Measurements from ENCODE around the gene GPR21.

GPR21 gene, protein sequence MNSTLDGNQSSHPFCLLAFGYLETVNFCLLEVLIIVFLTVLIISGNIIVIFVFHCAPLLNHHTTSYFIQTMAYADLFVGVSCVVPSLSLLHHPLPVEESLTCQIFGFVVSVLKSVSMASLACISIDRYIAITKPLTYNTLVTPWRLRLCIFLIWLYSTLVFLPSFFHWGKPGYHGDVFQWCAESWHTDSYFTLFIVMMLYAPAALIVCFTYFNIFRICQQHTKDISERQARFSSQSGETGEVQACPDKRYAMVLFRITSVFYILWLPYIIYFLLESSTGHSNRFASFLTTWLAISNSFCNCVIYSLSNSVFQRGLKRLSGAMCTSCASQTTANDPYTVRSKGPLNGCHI

DNA sequence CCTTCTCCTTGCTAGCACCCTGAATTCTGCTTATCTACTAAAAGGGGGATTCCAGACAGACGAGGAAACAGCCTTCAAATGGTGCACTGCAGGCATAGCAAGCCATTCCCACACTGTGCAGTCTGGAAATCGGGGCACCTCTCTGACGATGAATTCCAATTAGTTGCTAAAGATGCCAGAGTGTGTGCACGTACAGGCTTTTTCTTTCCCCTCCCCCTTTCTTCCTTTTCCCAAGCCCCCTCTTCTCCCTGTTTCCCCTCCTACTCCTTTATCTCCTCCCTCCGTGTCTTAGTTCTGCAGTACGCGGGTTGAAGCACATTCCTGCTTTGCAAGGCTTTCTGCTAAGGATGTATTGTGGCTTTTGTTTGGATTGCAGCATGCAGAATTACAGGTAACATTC is at the start of gene GPR21:
Gene GPR21, plus strand, starts transcription at position 316 of the 400 bp plus-strand sequence. CDS start 900 bp downstream, outside the sequence.
- no peak for DNase-seq

DNA sequence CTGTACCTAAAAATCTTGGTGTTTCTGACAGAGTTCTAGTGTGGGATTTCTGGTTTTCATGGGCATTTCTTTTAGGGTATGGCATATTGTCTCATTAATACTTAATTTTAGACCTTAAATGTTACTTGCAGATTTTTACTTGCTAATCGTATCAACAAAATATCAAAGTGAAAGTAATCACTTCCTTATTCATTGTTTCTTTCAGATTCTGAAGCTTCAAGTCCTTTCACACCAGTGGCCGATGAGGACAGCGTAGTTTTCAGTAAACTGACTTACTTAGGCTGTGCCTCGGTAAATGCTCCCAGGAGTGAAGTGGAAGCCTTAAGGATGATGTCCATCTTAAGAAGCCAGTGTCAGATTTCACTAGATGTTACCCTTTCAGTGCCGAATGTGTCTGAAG is 47.5 kb upstream of the GPR21 start:
- DNase-seq = no peak

DNA sequence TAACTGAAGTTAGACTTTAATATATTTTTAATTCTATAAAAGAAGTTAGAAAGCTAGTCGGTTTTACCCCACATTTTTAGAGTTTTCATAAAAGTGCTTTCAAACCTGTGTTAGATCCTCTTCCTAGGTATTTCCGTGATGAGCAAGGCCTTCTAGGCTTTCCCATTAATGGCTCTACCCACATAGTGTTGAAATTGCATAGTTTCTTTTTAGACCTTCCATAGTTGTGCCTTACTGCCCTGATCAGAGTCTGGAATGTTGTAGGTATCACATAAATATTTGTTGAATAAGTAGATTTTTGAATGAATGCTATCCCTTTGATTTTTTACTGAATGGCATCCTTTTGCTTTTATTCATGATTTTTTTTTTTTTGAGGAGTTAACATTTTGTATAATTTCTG is 45.3 kb upstream of the GPR21 start:
- no peak for DNase-seq

DNA sequence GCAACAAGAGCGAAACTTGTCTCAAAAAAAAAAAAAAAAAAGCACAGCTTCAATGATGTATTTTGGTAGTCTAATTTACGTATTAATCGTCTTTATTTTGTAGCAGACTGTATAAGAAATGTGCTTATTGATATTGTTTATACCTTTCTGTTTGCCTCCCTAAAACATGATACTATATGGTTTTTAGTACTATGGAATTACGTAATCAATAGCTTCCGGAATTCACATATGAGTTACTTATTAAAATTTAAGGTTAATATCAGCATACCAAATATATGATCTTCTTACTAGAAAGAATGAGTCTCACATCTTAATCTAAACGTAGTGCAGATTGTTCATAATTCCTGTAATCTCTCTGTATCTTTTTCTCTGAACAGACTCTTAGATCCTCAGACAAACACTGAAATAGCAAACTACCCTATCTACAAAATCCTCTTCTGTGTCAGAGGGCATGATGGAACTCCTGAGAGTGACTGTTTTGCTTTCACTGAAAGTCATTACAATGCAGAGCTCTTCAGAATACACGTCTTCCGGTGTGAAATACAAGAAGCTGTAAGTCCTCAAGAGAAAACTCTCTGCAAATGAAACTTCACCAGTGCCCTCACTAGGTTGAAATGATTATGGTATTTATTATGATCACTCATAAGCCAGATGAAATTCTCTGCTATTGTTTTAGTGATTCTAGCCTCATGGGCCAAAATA is 44.4 kb upstream of the GPR21 start:
- no peak for DNase-seq

DNA sequence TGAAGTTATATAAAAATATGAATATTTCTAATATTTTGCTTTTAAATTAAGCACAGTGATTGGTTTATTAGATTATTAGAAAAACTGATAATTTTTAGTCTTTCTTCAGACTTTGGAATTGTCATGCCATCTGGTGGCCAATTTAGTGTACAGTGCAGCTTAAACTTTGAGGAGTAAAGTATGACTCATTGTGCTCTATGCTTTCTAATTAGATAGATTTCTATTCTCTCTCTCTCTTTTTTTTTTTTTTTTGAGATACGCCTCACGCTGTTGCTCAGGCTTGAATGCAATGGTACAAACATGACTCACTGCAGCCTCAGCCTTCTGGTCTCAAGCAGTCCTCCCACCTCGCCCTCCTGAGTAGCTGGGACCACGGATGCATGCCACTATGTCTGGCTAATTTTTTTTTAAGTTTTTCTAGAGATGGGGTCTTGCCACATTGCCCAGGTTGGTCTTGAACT is 42.1 kb upstream of the GPR21 start:
- peak; percentile 79 for DNase-seq

DNA sequence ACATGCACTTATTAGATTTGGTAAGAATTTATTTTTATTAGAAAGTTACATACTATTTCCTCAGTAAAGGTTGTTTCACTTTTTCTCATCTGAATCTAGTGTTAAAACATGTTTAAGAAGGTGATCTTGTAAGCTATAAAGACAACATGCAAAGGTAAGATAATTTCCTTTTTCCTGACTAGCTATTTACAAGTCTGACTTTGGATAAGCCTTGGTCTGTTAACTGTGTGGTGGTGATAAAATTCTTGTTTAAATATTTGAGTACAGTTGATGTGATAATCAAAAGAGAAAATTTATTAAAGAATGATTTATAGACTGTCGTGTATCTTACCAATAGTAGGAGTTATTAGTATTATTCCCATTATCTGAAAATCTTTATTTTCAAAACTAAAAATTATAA is 36.9 kb upstream of the GPR21 start:
- peak; percentile 57 for DNase-seq

DNA sequence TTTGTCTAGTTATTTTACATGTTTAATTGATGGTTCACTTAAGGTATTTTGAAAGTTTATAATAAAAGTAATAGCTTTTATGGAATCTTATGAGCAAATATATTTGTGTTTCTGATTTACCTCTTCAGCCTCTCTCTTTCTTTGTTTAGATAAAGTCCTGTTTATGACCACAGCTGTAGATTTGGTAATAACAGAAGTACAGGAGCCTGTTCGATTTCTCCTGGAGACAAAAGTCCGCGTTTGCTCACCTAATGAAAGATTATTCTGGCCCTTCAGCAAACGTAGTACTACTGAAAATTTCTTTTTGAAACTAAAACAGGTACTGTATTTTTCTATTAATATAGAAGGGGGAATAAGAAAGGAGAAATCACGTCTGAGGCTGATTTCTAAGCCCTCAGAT is 35.0 kb upstream of the GPR21 start:
- DNase-seq = no peak

DNA sequence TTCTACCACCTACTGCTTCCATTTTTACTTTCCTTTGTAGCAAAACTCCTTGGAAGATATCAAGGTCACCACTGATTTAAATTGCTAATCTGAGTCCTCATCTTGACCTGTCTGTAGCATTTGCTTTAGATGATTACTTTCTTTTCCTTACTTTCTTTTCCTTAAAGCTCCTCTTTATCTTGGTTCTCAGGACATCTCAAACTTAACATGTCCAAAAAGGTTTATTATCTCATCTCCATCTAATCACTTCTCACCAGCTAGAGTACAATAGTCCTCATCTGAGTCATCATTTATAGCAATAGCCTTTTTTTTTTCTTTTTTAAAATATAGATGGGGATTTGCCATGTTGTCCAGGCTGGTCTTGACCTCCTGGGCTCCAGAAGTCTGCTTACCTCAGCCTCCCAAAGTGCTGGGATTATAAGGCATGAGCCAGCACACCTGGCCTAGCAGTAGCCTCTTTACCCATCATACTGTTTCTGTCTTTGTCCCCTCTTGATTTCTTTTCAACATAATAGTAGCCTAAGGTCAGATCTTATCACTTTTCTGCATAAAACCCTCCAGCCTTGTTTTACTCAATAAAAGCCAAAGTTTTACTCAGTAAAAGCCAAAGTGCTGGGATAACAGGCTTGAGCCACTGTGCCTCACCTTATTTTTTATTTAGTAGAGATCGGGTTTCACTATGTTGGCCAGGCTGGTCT is 32.9 kb upstream of the GPR21 start:
- no peak for DNase-seq

DNA sequence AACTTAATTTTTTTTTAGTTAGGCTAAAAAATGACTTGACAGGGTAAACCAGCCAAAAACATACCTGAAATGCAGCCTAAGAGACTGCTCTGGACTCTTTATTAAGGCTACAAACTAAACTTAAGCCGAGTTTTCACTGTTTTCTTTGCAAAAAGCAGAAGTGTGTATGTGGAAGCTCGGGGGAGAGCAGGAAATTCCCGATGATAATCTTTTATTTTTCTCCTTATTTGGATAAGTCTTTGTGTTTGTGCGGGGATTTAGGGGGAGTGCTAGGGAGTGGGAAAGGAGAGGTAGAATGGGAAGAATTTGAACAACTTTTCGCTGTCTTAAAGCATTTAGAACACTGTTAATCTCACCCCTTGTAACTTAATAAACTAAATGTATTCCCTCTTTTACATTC is 30.7 kb upstream of the GPR21 start:
- DNase-seq = no peak

DNA sequence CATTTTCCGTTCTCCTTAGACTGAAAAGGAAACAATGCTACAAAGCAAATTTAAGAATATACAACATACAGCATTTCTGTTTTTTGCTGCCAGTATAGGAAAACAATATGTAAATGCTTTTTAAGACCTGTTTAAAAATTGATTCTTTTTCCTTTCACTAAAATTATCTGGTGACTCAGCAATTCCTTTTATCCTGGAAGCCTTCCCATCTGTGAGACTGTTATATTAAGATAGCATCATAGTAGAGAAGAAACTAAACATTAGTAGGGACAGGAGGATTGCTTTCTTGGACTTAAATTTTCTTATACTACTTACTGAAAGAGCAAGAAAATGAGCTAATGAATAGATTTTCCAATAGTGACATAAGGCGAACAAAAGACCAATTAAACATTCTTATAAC is 30.0 kb upstream of the GPR21 start:
- peak; percentile 64 for DNase-seq

DNA sequence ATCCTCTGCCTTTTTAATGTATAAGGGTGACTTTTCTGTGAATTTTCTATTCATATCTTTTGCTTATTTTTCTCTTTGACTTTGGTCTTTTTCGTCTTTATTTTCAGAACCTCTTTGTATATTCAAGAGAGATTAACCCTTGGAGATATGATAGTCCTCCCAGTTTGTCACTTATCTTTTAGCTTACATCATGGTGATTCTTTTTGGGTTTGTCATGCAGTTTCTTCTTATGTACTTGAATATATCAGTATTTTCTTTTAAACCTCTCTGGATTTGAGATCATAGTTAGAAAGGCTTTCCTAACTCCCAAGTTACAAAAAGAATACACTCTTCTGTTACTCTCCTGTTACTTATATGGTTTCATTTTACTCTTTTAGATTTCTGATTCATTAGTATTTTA is 27.5 kb upstream of the GPR21 start:
- DNase-seq = no peak

DNA sequence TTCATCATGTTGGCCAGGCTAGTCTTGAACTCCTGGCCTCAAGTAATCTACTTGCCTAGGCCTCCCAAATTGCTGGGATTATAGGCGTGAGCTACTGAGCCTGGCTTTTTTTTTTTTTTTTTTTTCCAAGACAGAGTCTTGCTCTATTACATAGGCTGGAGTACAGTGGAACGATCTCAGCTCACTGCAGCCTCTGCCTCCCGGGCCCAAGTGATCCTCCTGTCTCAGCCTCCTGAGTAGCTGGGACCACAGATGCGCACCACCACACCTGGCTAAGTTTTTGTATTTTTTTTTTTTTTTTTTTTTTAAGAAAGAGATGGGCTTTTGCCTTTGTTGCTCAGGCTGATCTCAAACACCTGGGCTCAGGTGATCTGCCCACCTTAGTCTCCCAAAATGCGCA is 26.2 kb upstream of the GPR21 start:
- no peak for DNase-seq

DNA sequence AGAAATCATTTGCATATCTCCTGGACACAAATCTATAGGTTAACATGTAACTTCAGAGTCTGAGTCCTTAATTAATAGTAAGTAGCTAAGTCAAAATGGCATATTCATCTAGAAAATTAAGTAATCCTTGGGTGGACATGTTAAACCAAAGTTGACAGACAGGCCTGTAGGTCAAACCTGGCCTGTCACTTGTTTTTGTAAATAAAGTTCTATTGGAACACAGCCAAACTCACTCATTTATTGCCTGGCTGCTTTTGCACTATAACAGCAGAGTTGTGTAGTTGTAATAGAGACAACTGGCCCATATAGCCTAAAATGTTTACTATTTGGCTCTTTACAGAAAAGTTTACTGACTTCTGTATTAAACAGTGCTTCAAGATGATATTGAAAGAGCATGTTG is 24.6 kb upstream of the GPR21 start:
- DNase-seq = no peak

DNA sequence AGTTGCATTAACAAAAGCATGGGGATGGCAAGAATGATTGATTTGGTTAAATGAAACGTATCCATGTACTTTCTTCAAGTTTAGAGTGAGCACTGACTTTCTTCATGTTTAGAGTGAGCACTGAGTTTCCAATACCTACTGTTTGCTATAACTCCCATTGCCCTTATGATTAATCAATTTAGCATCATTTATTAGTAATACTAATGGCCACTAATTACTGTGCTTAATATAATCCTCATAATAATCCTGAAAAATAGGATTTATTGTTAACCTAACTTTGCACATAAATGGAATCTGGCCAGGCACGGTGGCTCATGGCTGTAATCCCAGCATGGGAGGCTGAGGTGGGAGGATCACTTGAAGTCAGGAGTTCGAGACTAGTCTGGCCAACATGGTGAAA is 22.1 kb upstream of the GPR21 start:
- DNase-seq = no peak

DNA sequence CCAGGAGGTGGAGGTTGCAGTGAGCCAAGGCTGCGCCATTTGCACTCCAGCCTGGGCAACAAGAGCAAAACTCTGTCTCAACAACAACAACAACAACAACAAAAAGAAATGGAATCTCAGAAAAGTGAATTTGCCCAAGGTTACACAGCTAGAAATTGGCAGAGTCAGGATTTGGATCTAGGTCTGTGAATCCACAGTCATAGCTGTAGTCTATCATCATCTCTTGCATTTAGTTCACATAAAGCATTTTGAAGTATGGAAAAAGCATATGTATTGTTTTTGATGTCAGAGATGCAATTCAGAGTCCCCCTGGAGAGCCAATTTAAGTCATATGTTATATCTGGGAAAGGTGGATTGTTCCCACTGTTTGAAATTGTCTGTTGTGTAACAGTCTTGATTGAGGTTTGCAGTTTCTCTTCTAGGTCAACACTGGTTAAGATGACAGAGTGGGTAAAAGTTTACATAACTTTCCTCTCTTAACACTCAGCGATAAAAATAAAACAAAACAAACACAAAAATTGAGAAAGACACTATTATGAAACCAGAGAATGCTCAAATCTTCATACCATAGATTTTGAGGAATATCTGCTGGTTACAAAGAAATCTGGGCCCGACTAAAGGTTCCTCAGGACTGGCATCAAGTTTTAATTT is 21.5 kb upstream of the GPR21 start:
- no peak for DNase-seq

DNA sequence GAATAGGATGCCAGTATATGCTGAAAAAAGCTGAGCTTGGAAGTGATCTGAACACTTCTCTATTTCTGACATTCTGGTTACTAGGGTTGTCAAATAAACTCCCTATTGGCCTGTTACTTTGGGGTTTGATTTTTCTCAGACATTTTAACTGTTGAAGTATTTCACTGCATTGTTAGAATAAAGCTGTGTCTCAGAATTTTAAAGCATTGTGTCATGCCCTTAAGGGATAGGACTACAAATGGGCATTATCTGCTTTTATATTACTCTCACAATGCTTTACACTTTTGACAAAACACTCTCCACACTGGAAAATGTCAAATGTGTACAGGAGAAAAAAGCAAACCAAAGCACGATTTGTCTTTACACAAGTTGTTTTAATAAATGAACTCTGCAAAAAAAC is 16.8 kb upstream of the GPR21 start:
- DNase-seq = no peak

DNA sequence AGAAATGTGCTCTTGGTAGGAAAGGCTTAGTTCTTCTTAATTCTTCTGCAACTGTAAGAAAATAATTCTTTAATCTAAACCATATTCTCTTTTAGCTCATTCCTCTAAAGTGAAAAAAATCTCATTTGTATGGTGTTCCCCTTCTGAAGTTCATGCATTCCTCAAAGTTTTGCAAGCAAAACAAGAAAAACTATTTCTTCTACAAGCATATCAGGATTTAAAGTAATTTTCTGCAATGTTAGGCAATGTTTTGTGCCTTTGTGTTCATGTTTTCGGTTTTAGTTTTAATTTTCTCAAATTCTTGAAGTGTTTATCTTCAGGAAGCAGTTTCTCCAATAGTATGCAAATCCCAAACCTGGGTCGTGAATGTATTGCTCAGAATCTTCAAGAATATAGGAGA is 12.7 kb upstream of the GPR21 start:
- no peak for DNase-seq

DNA sequence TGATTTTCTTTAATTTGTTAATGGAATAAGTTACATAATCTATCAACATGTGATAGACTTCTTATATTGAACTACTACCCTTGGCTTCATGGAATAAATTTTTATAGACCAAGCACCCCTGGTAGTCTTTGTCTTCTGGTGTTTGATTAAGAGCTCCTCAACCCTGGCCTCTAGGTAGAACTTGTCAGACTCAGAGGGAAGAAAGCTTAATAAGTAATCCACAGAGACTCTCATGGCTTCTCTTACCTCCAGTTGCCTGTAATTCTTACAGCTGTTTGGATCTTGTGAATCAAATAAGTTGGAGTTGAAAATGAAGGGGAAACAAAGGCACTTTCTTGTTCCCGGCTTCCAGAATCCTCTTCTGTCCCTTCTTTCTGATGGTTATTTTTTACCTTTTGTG is 7.0 kb upstream of the GPR21 start:
- DNase-seq = no peak

DNA sequence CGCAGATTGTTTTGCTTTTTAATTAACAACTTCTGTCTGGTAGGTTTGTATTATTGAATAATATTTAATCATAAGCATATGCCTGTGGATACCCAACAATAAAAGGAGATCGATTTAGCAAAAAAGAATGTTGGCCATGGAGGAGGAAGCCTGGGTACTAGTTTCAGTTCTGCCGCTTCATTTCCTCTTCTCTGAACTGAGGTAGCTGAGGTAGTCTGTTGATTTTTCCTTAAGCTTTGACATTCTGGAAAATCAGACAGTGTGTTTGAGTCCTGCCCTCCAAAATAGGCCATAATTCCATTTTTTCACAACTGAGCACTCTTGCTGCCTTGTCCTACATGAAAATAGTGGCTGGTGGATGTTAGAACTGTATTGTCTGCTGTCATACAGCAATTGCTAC is 6.0 kb upstream of the GPR21 start:
- DNase-seq = no peak

DNA sequence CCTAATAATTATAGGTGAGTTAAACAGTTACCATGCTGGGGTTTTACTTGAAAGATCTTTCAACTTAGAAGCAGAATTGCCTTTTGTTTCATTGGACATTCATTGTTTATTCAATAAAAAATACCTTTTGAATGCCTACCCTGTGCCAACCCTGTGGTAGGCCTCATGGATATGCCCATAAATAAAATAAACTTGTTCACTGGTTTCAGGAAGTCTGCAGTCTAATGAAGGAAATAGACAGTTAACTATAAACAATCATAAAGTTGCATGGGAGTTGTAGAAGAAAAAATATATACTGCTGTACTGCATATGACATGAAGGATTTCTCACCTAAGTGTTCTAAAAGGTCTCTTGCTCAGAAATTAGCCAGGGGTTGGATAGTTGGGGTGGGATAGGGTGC is 5.3 kb upstream of the GPR21 start:
- DNase-seq = no peak

DNA sequence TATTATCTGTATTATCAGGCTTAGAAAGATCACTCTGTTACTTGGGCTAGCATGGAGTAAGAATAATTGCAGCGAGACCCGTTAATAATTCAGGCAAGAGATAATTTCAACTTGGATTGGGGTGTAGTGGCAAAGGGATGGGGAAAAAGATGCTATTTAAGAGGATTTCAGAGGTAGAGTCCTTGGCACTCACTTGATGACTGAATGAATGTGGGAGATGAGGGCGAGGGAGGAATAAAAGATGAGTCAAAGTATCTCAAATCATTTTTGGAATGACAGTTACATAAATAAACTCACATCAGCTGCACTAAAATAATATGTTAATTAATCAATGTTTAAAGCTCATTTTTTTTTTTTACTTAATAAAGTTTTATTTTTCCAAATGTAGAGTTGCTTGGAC is 4.5 kb upstream of the GPR21 start:
- no peak for DNase-seq

DNA sequence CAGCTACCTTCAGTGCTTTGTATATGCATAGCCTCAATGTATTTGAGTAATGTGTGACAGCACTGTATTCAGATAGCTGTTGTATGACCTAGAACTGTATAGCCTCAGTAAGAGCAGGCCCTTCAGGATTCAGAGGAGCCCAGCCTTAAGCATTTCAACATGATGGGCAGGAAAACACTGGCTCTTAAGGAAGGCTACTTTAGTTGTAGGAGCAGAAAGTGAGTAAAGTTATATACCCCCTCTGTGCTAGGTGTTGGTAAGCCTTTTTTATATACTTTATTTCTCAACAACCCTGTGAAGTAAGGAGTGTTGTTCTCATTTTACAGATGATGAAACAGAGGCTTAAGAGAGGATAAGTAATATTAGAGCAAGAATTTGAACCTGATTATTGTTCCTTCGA is 1.5 kb upstream of the GPR21 start:
- no peak for DNase-seq

DNA sequence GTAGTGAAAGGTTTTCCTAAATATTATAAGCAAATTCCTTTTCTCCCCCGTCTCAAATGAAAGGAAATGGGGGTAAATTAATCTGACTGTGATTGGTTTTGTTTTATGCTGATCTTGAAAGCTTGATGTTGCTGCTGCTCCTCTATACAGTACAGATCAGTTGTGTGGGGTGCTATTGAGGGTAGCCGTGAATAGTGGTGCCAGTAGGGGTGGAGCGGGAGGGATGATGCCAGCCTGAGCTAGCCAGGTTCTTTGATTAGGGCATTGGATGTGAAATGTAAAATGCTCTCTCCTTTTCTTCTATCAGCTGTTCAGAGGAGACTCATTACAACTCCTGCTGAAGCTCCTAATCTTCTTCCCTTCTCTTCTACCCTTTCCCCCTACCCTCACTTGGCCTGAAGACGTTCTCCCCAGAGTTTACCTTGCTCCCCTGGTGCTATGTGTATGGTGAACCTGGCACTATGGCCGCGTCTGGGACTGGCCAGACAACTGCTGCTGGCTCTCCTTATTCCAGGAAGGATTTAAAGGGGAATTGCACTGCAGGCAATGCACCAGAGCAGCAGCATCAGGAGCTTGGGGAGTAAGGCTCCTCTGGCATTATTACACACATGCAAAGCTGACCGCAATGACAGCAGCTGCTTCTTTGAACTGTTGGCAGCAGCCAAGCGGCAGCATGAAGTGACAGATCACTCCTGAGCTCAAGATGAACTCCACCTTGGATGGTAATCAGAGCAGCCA is 566 bp downstream of the GPR21 start:
- DNase-seq = peak; percentile 76
